Measurements from ENCODE around the gene ANO6.
"Not testable (repeated sequence)": the region's sequence is repeated elsewhere in the genome, so short reads cannot be mapped to it uniquely, and the experiment has no call there.

Gene ANO6

GRCh38 chr12:45353944-45354343, 138.0 kb downstream of the ANO6 start:
- no peak for DNase-seq

- no peak for DNase-seq
Observed at GRCh38 chr12:45354399-45354798, 138.5 kb downstream of the ANO6 start.

- DNase-seq: no peak
Observed at GRCh38 chr12:45355730-45356129, 139.8 kb downstream of the ANO6 start.

GRCh38 chr12:45356822-45357538, 141.1 kb downstream of the ANO6 start:
- no peak for DNase-seq

GRCh38 chr12:45357539-45358417, 141.9 kb downstream of the ANO6 start:
- no peak for DNase-seq

GRCh38 chr12:45362291-45362690, 146.4 kb downstream of the ANO6 start:
- no peak for DNase-seq

GRCh38 chr12:45363903-45364302, 148.0 kb downstream of the ANO6 start:
- DNase-seq: no peak

- DNase-seq: no peak
Observed at GRCh38 chr12:45368841-45369489, 153.1 kb downstream of the ANO6 start.

- DNase-seq: no peak
Observed at GRCh38 chr12:45377815-45378214, 161.9 kb downstream of the ANO6 start.

- DNase-seq: no peak
Observed at GRCh38 chr12:45379261-45379660, 163.4 kb downstream of the ANO6 start.

- no peak for DNase-seq
Observed at GRCh38 chr12:45381351-45381750, 165.5 kb downstream of the ANO6 start.

GRCh38 chr12:45388545-45388944, 172.7 kb downstream of the ANO6 start:
- no peak for DNase-seq

GRCh38 chr12:45389426-45389825, 173.5 kb downstream of the ANO6 start:
- DNase-seq: no peak

- not testable (repeated sequence) for DNase-seq
Observed at GRCh38 chr12:45397499-45397898, 181.6 kb downstream of the ANO6 start.

GRCh38 chr12:45398552-45398951, 182.7 kb downstream of the ANO6 start:
- no peak for DNase-seq

GRCh38 chr12:45400991-45401390, 185.1 kb downstream of the ANO6 start:
- no peak for DNase-seq

GRCh38 chr12:45402288-45402687, 186.4 kb downstream of the ANO6 start:
- no peak for DNase-seq

- no peak for DNase-seq
Observed at GRCh38 chr12:45406988-45407850, 191.3 kb downstream of the ANO6 start.

- no peak for DNase-seq
Observed at GRCh38 chr12:45407981-45408728, 192.3 kb downstream of the ANO6 start.

- DNase-seq: no peak
Observed at GRCh38 chr12:45408729-45409114, 192.8 kb downstream of the ANO6 start.

GRCh38 chr12:45409966-45410365, 194.1 kb downstream of the ANO6 start:
- DNase-seq: no peak

- no peak for DNase-seq
Observed at GRCh38 chr12:45411626-45412025, 195.7 kb downstream of the ANO6 start.

Data from stimulated activated CD4-positive, alpha-beta T cell treated with anti-CD3 and anti-CD28 coated beads, Interleukin-1b, Interleukin-23, amount 100 ng/mL, for 48 hours (primary cell).